HCT116 (cell line): Measurements from ENCODE around the gene TGFBR3. TPM values are rescaled to one million over a fixed set of nuclear protein-coding genes. Genes with fewer than 3 reads are reported as not detected.

Experiments
- ATAC-seq: fragments of 200-7000 bp; cut with Tn5 transposase; 2 replicates; pipeline ENCODE4 v1.9.1; 2020; ENCODE audit warnings: mild to moderate bottlenecking, moderate library complexity
- BruUV-seq: library from RNA; stranded (reverse); fragments of 400-500 nt; replicated peaks from 2 replicates; lab custom pipeline; 2021; lab: Mats Ljungman, UMichigan
- CTCF ChIA-PET: fragments of 300-600 bp; sonication (Branson Sonifier 250); formaldehyde crosslinking; loops from one replicate; lab custom pipeline; 2021; ENCODE audit warnings: antibody characterized with exemption; lab: Charles Lee
- POLR2A ChIA-PET: fragments of 300-600, 350-600 bp; sonication (Branson Sonifier 250); formaldehyde crosslinking; loops from one replicate; lab custom pipeline; 2021; ENCODE audit warnings: antibody characterized with exemption; lab: Charles Lee
- RAD21 ChIA-PET, 2 experiments: fragments of 300-600 bp; sonication (Branson Sonifier 250); formaldehyde crosslinking; loops; one replicate each; lab custom pipeline; 2023; ENCODE audit warnings: low total read pairs in 2 of 2; ENCODE audit not compliant: uncharacterized antibody in 2 of 2, unreplicated experiment in 2 of 2, low non-redundant PET in 1 of 2; lab: Charles Lee
- DNase-seq: peaks from one replicate; pipeline ENCODE4 v3.0.0-alpha.2; 2010; ENCODE audit warnings: low read depth, low spot score
- H2AFZ ChIP-seq: fragments of 200-600 bp; shearing (Covaris generic), sonication (generic); 2 replicates; pipeline ENCODE4 v1.6.1; 2017; ENCODE audit warnings: low read depth, mixed run types, mixed read lengths, antibody characterized with exemption, low read length; ENCODE audit not compliant: poor library complexity, severe bottlenecking
- H3K27ac ChIP-seq: 2 replicates; pipeline ENCODE4 v1.5.1; 2012; ENCODE audit warnings: low read depth, low read length
- H3K27me3 ChIP-seq: fragments of 200-600 bp; sonication (generic); 2 replicates; pipeline ENCODE4 v1.6.1; 2016; ENCODE audit warnings: mixed run types, low read length, mixed read lengths; ENCODE audit not compliant: insufficient read depth
- H3K36me3 ChIP-seq, 2 experiments: fragments of 200-500 bp in 1 of 2; fragments of 200-600 bp in 1 of 2; sonication (Bioruptor generic) in 1 of 2; sonication (generic) in 1 of 2; 2 replicates each; pipeline versions ENCODE4 v1.5.1 to v1.6.1; 2014 to 2016; ENCODE audit warnings: low read length in 2 of 2, inconsistent platforms in 1 of 2, mixed read lengths in 1 of 2, mixed run types in 1 of 2; ENCODE audit not compliant: insufficient read depth in 2 of 2, control insufficient read depth in 1 of 2
- H3K4me1 ChIP-seq, 2 experiments: fragments of 200-600 bp in 1 of 2; sonication (generic) in 1 of 2; 2 replicates each; pipeline versions ENCODE4 v1.5.1 to v1.6.1; 2012 to 2017; ENCODE audit warnings: low read length in 2 of 2, inconsistent platforms in 1 of 2, mild to moderate bottlenecking in 1 of 2, mixed read lengths in 1 of 2, mixed run types in 1 of 2, moderate library complexity in 1 of 2; ENCODE audit not compliant: insufficient read depth in 2 of 2, control insufficient read depth in 1 of 2
- H3K4me2 ChIP-seq: fragments of 200-600 bp; sonication (generic); 2 replicates; pipeline ENCODE4 v1.6.1; 2017; ENCODE audit warnings: mixed run types, low read length, mixed read lengths
- H3K4me3 ChIP-seq, 2 experiments: fragments of 200-600 bp in 1 of 2; sonication (generic) in 1 of 2; replicated peaks in 1 of 2; 2 replicates each; pipeline ENCODE4 v1.5.1; 2011 to 2016; ENCODE audit warnings: low read length in 2 of 2, control low read depth in 1 of 2, low read depth in 1 of 2, mild to moderate bottlenecking in 1 of 2, mixed read lengths in 1 of 2, mixed run types in 1 of 2
- H3K79me2 ChIP-seq: fragments of 200-600 bp; sonication (generic); 2 replicates; pipeline ENCODE4 v1.6.1; 2017; ENCODE audit warnings: mild to moderate bottlenecking, mixed run types, low read length, moderate library complexity, mixed read lengths; ENCODE audit not compliant: insufficient read depth
- H3K9ac ChIP-seq: fragments of 200-600 bp; sonication (generic); 2 replicates; pipeline ENCODE4 v1.6.1; 2016; ENCODE audit warnings: low read length, mixed read lengths
- H3K9me2 ChIP-seq: fragments of 200-600 bp; sonication (generic), shearing (Covaris generic); 2 replicates; pipeline ENCODE4 v1.6.1; 2017; ENCODE audit warnings: mixed run types, mild to moderate bottlenecking, moderate library complexity; ENCODE audit not compliant: insufficient read depth
- H3K9me3 ChIP-seq, 2 experiments: fragments of 200-500 bp in 1 of 2; fragments of 200-600 bp in 1 of 2; sonication (Bioruptor generic) in 1 of 2; sonication (generic) in 1 of 2; 2 replicates each; pipeline ENCODE4 v1.6.1; 2014 to 2017; ENCODE audit warnings: low read length in 2 of 2, mixed read lengths in 2 of 2, inconsistent platforms in 1 of 2, low read depth in 1 of 2, mild to moderate bottlenecking in 1 of 2, mixed run types in 1 of 2, moderate library complexity in 1 of 2; ENCODE audit not compliant: control insufficient read depth in 1 of 2, insufficient read depth in 1 of 2
- H4K20me1 ChIP-seq: fragments of 200-600 bp; sonication (generic), shearing (Covaris generic); 2 replicates; pipeline ENCODE4 v1.6.1; 2017; ENCODE audit warnings: mixed run types, mild to moderate bottlenecking, moderate library complexity; ENCODE audit not compliant: insufficient read depth
- CBX3 ChIP-seq: IDR thresholded peaks from 2 replicates; pipeline ENCODE4 v1.6.1; 2012; ENCODE audit warnings: low read depth
- CEBPB ChIP-seq: IDR thresholded peaks from 2 replicates; pipeline ENCODE4 v1.6.1; 2012; ENCODE audit warnings: low read depth
- CTCF ChIP-seq, 3 experiments: fragments of 200-600 bp in 1 of 3; sonication (generic) in 1 of 3; IDR thresholded peaks in 2 of 3; conservative IDR thresholded peaks in 1 of 3; 2 replicates each; pipeline ENCODE4 v1.5.1; 2012 to 2017; ENCODE audit warnings: low read depth in 2 of 3, low read length in 2 of 3, antibody characterized with exemption in 1 of 3, borderline replicate concordance in 1 of 3, control low read depth in 1 of 3, mild to moderate bottlenecking in 1 of 3, mixed read lengths in 1 of 3, mixed run types in 1 of 3, moderate library complexity in 1 of 3; ENCODE audit not compliant: insufficient read depth in 1 of 3
- EGR1 ChIP-seq: IDR thresholded peaks from 2 replicates; pipeline ENCODE4 v1.6.1; 2012; ENCODE audit warnings: low read depth
- EZH2 ChIP-seq: fragments of 200-600 bp; sonication (generic); IDR thresholded peaks from 2 replicates; pipeline ENCODE4 v1.6.1; 2017; ENCODE audit warnings: antibody characterized with exemption, mixed run types
- JUND ChIP-seq: IDR thresholded peaks from 2 replicates; pipeline ENCODE4 v1.6.1; 2012
- MAX ChIP-seq: IDR thresholded peaks from 2 replicates; pipeline ENCODE4 v1.6.1; 2012
- POLR2AphosphoS5 ChIP-seq: IDR thresholded peaks from 2 replicates; pipeline ENCODE4 v1.6.1; 2011; ENCODE audit warnings: mild to moderate bottlenecking, low read depth, low read length, moderate library complexity
- YY1 ChIP-seq: IDR thresholded peaks from 2 replicates; pipeline ENCODE4 v1.6.1; 2011; ENCODE audit warnings: low read length, low read depth, moderate library complexity, mild to moderate bottlenecking; ENCODE audit not compliant: insufficient replicate concordance; ENCODE audit errors: extremely low read depth
- ZBTB33 ChIP-seq: IDR thresholded peaks from 2 replicates; pipeline ENCODE4 v1.6.1; 2011; ENCODE audit warnings: mild to moderate bottlenecking, low read length, moderate library complexity; ENCODE audit not compliant: insufficient replicate concordance; ENCODE audit errors: extremely low read depth
- intact Hi-C: fragments of 100-400 bp; cut with micrococcal nuclease; formaldehyde crosslinking; loops from 2 replicates; pipeline ENCODE4 v1.10.0; 2022
- total RNA-seq: library from RNA; stranded (reverse); gene quantifications from one replicate; pipeline ENCODE4 v1.2.1, GENCODE V29; 2021; ENCODE audit not compliant: unreplicated experiment

TGFBR3 gene
- total RNA-seq, 1 experiment from 2014 or later, result 7.1 TPM

- RAD21 ChIA-PET, result no interaction called here
- no peak overlapping the region for H3K27ac ChIP-seq
- no peak overlapping the region for H3K9ac ChIP-seq
These were observed 78.9 kb downstream of the TGFBR3 start for GRCh38 chr1:91806769-91807700.

GRCh38 chr1:91806181-91806768 lies 79.7 kb downstream of the TGFBR3 start:
- H3K9me2 ChIP-seq, result no peaks in the 10 kb centered on the region
- no peak for TF ChIP-seq CTCF (IDR thresholded peaks at IDR 0.05 in 2 of 3, conservative IDR thresholded peaks at IDR 0.05 in 1 of 3; ENCODE audit: borderline replicate concordance in 1 of 3, insufficient read depth in 1 of 3, low read depth in 2 of 3, low read length in 2 of 3)
- no peak for TF ChIP-seq JUND
- TF ChIP-seq CEBPB, result no peak
- TF ChIP-seq YY1, result no peak
- no peak for TF ChIP-seq EGR1
- no peak for TF ChIP-seq POLR2AphosphoS5
- no peak for TF ChIP-seq ZBTB33
- no peak for TF ChIP-seq EZH2
- no peak overlapping the region for H3K4me3 ChIP-seq
- no peak for DNase-seq
- CTCF ChIA-PET, result no interaction called here
- no peak overlapping the region for H3K4me2 ChIP-seq
- no peaks in the 10 kb centered on the region for H3K36me3 ChIP-seq
- POLR2A ChIA-PET, result no interaction called here
- H3K4me1 ChIP-seq, result peaks cover 17 to 36% of the 10 kb centered on the region in 2 experiments
- H3K27me3 ChIP-seq, result no peaks in the 10 kb centered on the region; the same call in 1 of the 2 replicates
- H3K79me2 ChIP-seq, result no peaks in the 10 kb centered on the region
- no TSS peak for BruUV-seq
- RAD21 ChIA-PET, result no interaction called here
- intact Hi-C loops, result no loop called here
- H4K20me1 ChIP-seq, result no peaks in the 10 kb centered on the region
- no peak overlapping the region for H3K9ac ChIP-seq
- no peaks in the 10 kb centered on the region for H3K9me3 ChIP-seq
- no peak for ATAC-seq
- H3K27ac ChIP-seq, result no peak overlapping the region
- no peak overlapping the region for H2AFZ ChIP-seq

More at GRCh38 chr1:91806769-91807700, 78.9 kb downstream of the TGFBR3 start:
- intact Hi-C loops, result no loop called here
- no peaks in the 10 kb centered on the region for H3K9me2 ChIP-seq
- H2AFZ ChIP-seq, result no peak overlapping the region
- no TSS peak for BruUV-seq
- H3K79me2 ChIP-seq, result no peaks in the 10 kb centered on the region
- DNase-seq, result no peak
- H3K4me3 ChIP-seq, result no peak overlapping the region
- no peaks in the 10 kb centered on the region for H3K36me3 ChIP-seq
- H3K4me2 ChIP-seq, result no peak overlapping the region
- no peaks in the 10 kb centered on the region for H4K20me1 ChIP-seq
- H3K27me3 ChIP-seq, result no peaks in the 10 kb centered on the region; the same call in 1 of the 2 replicates
- TF ChIP-seq MAX, result no peak
- TF ChIP-seq CBX3, result no peak
- 0 out of 2 replicates have a peak, but pooled peaks have one; percentile 7 for TF ChIP-seq EGR1
- peaks cover 17 to 36% of the 10 kb centered on the region in 2 experiments for H3K4me1 ChIP-seq
- CTCF ChIA-PET, result no interaction called here
- ATAC-seq, result no peak
- no peaks in the 10 kb centered on the region for H3K9me3 ChIP-seq
- POLR2A ChIA-PET, result no interaction called here
